ENCODE data around the gene EN1.

- TF ChIP-seq, protein P1, sequence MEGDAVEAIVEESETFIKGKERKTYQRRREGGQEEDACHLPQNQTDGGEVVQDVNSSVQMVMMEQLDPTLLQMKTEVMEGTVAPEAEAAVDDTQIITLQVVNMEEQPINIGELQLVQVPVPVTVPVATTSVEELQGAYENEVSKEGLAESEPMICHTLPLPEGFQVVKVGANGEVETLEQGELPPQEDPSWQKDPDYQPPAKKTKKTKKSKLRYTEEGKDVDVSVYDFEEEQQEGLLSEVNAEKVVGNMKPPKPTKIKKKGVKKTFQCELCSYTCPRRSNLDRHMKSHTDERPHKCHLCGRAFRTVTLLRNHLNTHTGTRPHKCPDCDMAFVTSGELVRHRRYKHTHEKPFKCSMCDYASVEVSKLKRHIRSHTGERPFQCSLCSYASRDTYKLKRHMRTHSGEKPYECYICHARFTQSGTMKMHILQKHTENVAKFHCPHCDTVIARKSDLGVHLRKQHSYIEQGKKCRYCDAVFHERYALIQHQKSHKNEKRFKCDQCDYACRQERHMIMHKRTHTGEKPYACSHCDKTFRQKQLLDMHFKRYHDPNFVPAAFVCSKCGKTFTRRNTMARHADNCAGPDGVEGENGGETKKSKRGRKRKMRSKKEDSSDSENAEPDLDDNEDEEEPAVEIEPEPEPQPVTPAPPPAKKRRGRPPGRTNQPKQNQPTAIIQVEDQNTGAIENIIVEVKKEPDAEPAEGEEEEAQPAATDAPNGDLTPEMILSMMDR (conservative IDR thresholded peaks at IDR 0.05 in 1 of 2, IDR thresholded peaks at IDR 0.05 in 1 of 2; ENCODE audit: low read depth in 1 of 2, low read length in 2 of 2), result no peak
- no peak for TF ChIP-seq EZH2 (IDR thresholded peaks at IDR 0.05; ENCODE audit: low read length, missing control alignments)
Measured at GRCh38 chr2:118875318-118875717, 27.9 kb upstream of the EN1 start.

Data from fibroblast of lung (primary cell).